Parathyroid adenoma (tissue), 2 donors: ENCODE measurements around the gene GAS7.

ENCODE experiments used
- H2AFZ ChIP-seq: fragments of 300-600 bp; sonication (generic); one replicate; pipeline ENCODE4 v1.7.0; 2017; ENCODE audit warnings: antibody characterized with exemption, mild to moderate bottlenecking
- H3K27ac ChIP-seq: fragments of 300-600 bp; sonication (generic); one replicate; pipeline ENCODE4 v1.7.0; 2017
- H3K27me3 ChIP-seq: fragments of 300-600 bp; sonication (generic); one replicate; pipeline ENCODE4 v1.7.0; 2017; ENCODE audit warnings: low read length; ENCODE audit not compliant: control insufficient read depth, insufficient read depth
- H3K36me3 ChIP-seq: fragments of 300-600 bp; sonication (generic); one replicate; pipeline ENCODE4 v1.7.0; 2017; ENCODE audit warnings: low read length; ENCODE audit not compliant: control insufficient read depth, insufficient read depth
- H3K4me1 ChIP-seq: fragments of 300-600 bp; sonication (generic); one replicate; pipeline ENCODE4 v1.7.0; 2017; ENCODE audit warnings: control low read depth
- H3K4me2 ChIP-seq: fragments of 300-600 bp; sonication (generic); one replicate; pipeline ENCODE4 v1.7.0; 2017; ENCODE audit warnings: low read length
- H3K4me3 ChIP-seq: fragments of 300-600 bp; sonication (generic); one replicate; pipeline ENCODE4 v1.7.0; 2017; ENCODE audit warnings: low read depth, low read length
- H3K79me2 ChIP-seq: fragments of 300-600 bp; sonication (generic); one replicate; pipeline ENCODE4 v1.7.0; 2017; ENCODE audit warnings: control low read depth
- H3K9ac ChIP-seq: fragments of 300-600 bp; sonication (generic); one replicate; pipeline ENCODE4 v1.7.0; 2017; ENCODE audit warnings: mild to moderate bottlenecking
- H3K9me3 ChIP-seq: fragments of 300-600 bp; sonication (generic); one replicate; pipeline ENCODE4 v1.7.0; 2017; ENCODE audit warnings: low read length; ENCODE audit not compliant: control insufficient read depth
- TF ChIP-seq, protein P1 (sequence below): fragments of 300-600 bp; sonication (generic); IDR thresholded peaks from one replicate; pipeline ENCODE4 v1.7.0; 2017; ENCODE audit warnings: antibody characterized with exemption, mild to moderate bottlenecking
- donor health status: primary hyperparathyroidism.

Gene GAS7

DNA sequence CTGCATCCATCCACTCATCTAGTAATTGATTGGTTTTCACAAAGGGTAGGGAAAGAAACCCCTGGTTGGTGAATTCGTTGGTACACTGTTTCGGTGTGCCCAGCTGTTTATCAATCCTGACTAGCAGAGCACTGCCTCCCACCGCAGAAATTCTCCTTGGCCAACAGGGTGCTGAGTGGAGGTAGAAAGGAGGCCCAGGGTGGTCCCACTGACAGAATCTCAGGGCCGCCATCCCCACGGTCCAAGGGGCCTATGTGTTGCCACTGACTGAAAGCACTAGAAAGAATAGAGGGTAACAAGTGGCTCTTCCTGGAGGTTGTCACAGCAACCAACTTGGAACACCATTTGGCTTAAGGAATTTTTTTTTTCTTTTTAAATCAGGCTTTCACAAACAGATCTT is 284.9 kb downstream of the GAS7 start:
- Histone ChIP-seq H3K36me3 (no peaks in the 10 kb centered on the region), H3K27ac (no peak overlapping the region), H3K9ac (no peak overlapping the region), H3K4me3 (no peak overlapping the region), H3K9me3 (no peaks in the 10 kb centered on the region), H2AFZ (no peak overlapping the region), H3K27me3 (no peaks in the 10 kb centered on the region), H3K4me1 (no peaks in the 10 kb centered on the region), H3K4me2 (no peak overlapping the region), H3K79me2 (no peaks in the 10 kb centered on the region)
- TF ChIP-seq, protein P1, sequence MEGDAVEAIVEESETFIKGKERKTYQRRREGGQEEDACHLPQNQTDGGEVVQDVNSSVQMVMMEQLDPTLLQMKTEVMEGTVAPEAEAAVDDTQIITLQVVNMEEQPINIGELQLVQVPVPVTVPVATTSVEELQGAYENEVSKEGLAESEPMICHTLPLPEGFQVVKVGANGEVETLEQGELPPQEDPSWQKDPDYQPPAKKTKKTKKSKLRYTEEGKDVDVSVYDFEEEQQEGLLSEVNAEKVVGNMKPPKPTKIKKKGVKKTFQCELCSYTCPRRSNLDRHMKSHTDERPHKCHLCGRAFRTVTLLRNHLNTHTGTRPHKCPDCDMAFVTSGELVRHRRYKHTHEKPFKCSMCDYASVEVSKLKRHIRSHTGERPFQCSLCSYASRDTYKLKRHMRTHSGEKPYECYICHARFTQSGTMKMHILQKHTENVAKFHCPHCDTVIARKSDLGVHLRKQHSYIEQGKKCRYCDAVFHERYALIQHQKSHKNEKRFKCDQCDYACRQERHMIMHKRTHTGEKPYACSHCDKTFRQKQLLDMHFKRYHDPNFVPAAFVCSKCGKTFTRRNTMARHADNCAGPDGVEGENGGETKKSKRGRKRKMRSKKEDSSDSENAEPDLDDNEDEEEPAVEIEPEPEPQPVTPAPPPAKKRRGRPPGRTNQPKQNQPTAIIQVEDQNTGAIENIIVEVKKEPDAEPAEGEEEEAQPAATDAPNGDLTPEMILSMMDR, result no peak

DNA sequence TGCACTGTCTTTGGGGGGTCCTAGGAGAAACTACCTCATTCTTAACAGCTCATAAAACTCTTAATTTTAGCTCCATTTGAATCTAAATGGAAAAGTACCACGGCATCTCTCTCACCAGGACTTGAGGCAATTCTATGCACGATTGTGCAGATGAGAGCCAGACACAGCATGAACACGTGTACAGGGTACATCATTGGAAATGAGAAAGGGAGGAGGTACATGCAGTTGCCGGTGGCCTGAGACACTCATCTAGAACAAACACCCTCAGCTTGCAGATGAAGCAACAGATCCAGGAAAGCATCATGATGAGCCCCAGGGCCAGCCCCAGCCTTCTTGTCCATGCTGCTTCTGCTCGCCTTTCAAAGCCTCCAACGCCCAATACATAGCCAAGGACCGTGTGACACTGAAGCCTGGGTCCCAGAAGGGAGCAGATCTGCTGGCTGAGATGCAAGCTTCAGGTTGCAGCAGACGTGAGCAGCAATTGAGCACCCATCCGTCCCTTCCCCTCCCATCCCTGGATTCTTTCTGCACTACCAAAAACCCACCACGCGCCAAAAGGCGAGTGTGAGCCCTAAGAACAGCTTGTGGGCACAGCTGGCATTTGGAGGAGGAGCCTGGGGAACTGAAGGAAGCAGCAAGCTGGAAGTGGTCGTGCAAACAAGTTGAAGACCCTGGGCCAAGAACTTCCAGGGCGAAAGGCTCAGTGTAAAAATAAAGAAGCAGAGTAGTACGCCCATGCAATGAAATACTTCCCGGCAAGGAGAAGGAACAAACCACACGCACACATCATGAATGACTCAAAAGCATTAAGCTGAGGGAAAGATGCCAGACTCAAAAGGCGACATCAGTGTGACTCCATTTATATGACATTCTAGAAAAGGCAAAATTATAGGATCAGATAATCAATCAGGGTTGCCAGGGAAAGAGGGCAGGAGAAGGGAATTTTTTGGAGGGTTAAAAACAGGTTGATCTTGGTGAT is 286.0 kb downstream of the GAS7 start:
- Histone ChIP-seq H3K4me3 (no peak overlapping the region), H3K27me3 (no peaks in the 10 kb centered on the region), H3K9me3 (no peaks in the 10 kb centered on the region), H3K36me3 (no peaks in the 10 kb centered on the region), H3K4me2 (no peak overlapping the region), H3K9ac (no peak overlapping the region), H3K4me1 (no peaks in the 10 kb centered on the region), H3K79me2 (no peaks in the 10 kb centered on the region), H3K27ac (no peak overlapping the region), H2AFZ (no peak overlapping the region)
- TF ChIP-seq, protein P1, result no peak

DNA sequence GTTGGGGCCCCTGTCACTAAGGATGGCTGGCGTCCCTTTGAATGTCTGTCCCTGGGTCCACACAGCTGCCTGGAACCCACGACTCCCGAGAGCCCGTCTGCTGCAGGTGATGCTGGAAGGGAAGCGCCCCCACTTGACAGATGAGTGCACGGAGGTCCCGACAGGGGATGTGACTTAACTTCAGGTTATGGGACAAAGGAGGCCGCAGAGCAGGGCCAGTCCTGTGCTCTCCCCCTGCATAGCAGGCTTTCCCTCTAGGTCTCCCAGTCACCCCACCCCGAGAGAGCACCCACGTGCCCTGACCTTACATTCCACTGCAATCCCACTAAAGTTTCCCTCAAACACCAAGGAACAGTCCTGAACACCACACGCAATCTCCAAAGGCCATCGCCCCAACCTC is 287.3 kb downstream of the GAS7 start:
- Histone ChIP-seq H3K9ac (no peak overlapping the region), H3K79me2 (no peaks in the 10 kb centered on the region), H3K4me3 (no peak overlapping the region), H3K4me1 (no peaks in the 10 kb centered on the region), H2AFZ (no peak overlapping the region), H3K27ac (no peak overlapping the region), H3K4me2 (no peak overlapping the region), H3K27me3 (peaks cover 2% of the 10 kb centered on the region), H3K36me3 (no peaks in the 10 kb centered on the region), H3K9me3 (no peaks in the 10 kb centered on the region)
- TF ChIP-seq, protein P1, result no peak

DNA sequence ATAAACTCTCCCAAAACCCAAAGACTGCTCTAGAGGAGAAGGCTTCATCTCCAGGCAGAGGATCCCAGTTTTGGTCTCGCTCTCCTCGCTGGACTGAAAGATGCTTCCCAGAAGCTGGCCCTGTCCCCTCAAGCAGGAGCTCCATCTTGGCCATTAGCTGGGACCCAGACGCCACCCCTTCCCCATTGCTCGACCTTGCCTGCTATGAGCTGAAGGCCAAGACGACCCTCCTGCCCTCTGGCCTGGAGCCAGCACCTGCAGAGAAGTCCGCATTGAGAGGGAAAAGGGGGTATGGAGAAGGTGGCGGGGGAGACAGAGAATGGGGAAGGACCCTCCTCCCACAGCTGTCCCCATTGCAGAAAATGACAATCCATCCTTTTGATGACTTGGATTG is 289.8 kb downstream of the GAS7 start:
- TF ChIP-seq, protein P1, result no peak
- Histone ChIP-seq H3K9me3 (no peaks in the 10 kb centered on the region), H3K79me2 (no peaks in the 10 kb centered on the region), H3K4me1 (no peaks in the 10 kb centered on the region), H3K4me3 (no peak overlapping the region), H3K36me3 (no peaks in the 10 kb centered on the region), H2AFZ (no peak overlapping the region), H3K27ac (no peak overlapping the region), H3K9ac (no peak overlapping the region), H3K27me3 (peaks cover 2% of the 10 kb centered on the region), H3K4me2 (no peak overlapping the region)
